Ovary (tissue), 9 donors: ENCODE data around the gene SOX6. TPM values are rescaled to one million over a fixed set of nuclear protein-coding genes. Genes with fewer than 3 reads are reported as not detected.

Source experiments
- DNase-seq, 5 donors: peaks; one replicate each; pipeline ENCODE4 v3.0.0-alpha.2; 2019 to 2020
- H3K27ac ChIP-seq, 2 donors: fragments of 200-600 bp; one replicate each; pipeline versions ENCODE4 v1.5.1 to v1.8.0; 2019 to 2022
- H3K27me3 ChIP-seq: fragments of 200-600 bp; one replicate; pipeline ENCODE4 v1.8.0; 2022
- H3K36me3 ChIP-seq: fragments of 200-600 bp; sonication (generic); one replicate; pipeline ENCODE4 v1.5.1; 2019
- H3K4me1 ChIP-seq: one replicate; pipeline ENCODE4 v1.8.1; 2013; ENCODE audit warnings: mild to moderate bottlenecking, moderate library complexity; ENCODE audit not compliant: insufficient read depth
- H3K4me3 ChIP-seq: fragments of 200-600 bp; sonication (generic); one replicate; pipeline ENCODE4 v1.5.1; 2017
- H3K9me3 ChIP-seq, 2 donors: fragments of 200-600 bp in 1 of 2; sonication (generic) in 1 of 2; one replicate each; pipeline versions ENCODE4 v1.5.1 to v1.8.1; 2013 to 2019; ENCODE audit warnings: mild to moderate bottlenecking in 1 of 2, moderate library complexity in 1 of 2
- EP300 ChIP-seq: sonication (generic); formaldehyde crosslinking; IDR thresholded peaks from one replicate; pipeline ENCODE4 v1.6.1; 2017; ENCODE audit warnings: antibody characterized with exemption
- POLR2A ChIP-seq: fragments of 450-650 bp; IDR thresholded peaks from one replicate; pipeline ENCODE4 v1.6.1; 2017; ENCODE audit warnings: antibody characterized with exemption, mild to moderate bottlenecking, moderate library complexity
- WGBS, 3 donors: extraction: QIAGEN DNeasy Blood & Tissue Kit in 1 of 3; methylation state at CpG; one replicate each; pipeline versions ENCODE4 v1.1.5 to v1.1.7; 2013 to 2017; 5-methylcytosine and 5-hydroxymethylcytosine counted together
- intact Hi-C, 4 donors: fragments of 100-400 bp; cut with DNase I; formaldehyde crosslinking; loops; one replicate each; pipeline versions ENCODE4 v1.11.0 to v1.15.1; 2022 to 2023
- polyA plus RNA-seq, 2 donors: library from polyadenylated mRNA; stranded (reverse); fragments of 200-250 nt in 1 of 2; fragments of 350-450 nt in 1 of 2; fragmentation: Illumina TruSeq in 1 of 2; extraction: RNeasy Lipid Tissue Mini Kit (QIAGEN cat#74804) in 1 of 2; gene quantifications; one replicate each; pipeline ENCODE4 v1.2.3, GENCODE V29; 2013 to 2014
- total RNA-seq, 7 donors: library from RNA; depleted of rRNA in 2 of 7; stranded (reverse); fragments of >200 nt in 2 of 7; fragmentation: NEBNext Ultra II Directional in 3 of 7; extraction: Animal tissue kit (Norgen Biotek cat#: 25700) in 3 of 7; gene quantifications; one replicate each; pipeline versions ENCODE4 v1.1.0 to v1.2.4, GENCODE V29; 2016 to 2023
- TF ChIP-seq, protein P1 (sequence below), 3 donors: fragments of 450-650 bp in 2 of 3; fragments of 200-600 bp in 1 of 3; IDR thresholded peaks; one replicate each; pipeline versions ENCODE4 v1.5.1 to v1.8.0; 2016 to 2022; ENCODE audit warnings: antibody characterized with exemption in 3 of 3, mild to moderate bottlenecking in 1 of 3
- donor health status: DM: no; HTN: no; CAD: no; lungs with moderate emphysema.
- donor health status: DM: no; HTN: no; CAD: no.
- donor health status: Bipolar disorder and iron deficiency.
- donor health status: DM: yes; HTN: yes; CAD: no.
- donor health status: DM: no; HTN: no; CAD: no.
- donor health status: DM: yes; HTN: yes; CAD: no.

Gene SOX6
- total and polyA plus RNA-seq, 9 donors: 0.61 to 29.4 (median 4.7) TPM

DNA sequence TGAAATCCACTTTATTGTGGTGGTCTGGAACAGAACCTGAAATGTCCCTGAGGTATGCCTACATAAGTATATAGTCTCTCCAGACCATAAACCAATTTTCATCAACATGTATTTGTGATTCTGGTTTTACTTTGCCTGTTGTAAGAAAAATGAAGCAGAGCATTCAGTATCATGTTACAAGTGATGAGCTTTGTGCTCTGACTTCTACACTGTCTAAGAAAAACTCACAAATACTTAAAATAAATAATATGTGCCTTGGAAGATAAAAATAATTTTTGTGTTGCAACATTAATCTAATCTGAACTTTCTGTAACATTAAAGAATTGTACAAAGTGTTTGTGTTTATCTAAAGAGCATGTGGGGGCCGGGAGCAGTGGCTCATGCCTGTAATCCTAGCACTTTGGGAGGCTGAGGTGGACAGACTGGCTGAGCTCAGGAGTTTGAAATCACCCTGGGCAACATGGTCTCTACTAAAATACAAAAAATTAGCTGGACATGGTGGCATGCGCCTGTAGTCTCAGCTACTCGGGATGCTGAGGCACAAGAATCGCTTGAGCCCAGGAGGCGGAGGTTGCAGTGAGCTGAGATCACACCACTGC is 219.5 kb downstream of the SOX6 start:
- Histone ChIP-seq H3K9me3 (no peaks in the 10 kb centered on the region), H3K27ac (no peak overlapping the region), H3K4me3 (no peak overlapping the region), H3K27me3 (no peaks in the 10 kb centered on the region), H3K36me3 (no peaks in the 10 kb centered on the region), H3K4me1 (no peaks in the 10 kb centered on the region)
- 65 to 90% (median 83%) methylated on average over 5 of the region's 5 CpGs for WGBS, 3 donors
- DNase-seq: no peak
- TF ChIP-seq EP300 (no peak), POLR2A (no peak)
- TF ChIP-seq, protein P1, sequence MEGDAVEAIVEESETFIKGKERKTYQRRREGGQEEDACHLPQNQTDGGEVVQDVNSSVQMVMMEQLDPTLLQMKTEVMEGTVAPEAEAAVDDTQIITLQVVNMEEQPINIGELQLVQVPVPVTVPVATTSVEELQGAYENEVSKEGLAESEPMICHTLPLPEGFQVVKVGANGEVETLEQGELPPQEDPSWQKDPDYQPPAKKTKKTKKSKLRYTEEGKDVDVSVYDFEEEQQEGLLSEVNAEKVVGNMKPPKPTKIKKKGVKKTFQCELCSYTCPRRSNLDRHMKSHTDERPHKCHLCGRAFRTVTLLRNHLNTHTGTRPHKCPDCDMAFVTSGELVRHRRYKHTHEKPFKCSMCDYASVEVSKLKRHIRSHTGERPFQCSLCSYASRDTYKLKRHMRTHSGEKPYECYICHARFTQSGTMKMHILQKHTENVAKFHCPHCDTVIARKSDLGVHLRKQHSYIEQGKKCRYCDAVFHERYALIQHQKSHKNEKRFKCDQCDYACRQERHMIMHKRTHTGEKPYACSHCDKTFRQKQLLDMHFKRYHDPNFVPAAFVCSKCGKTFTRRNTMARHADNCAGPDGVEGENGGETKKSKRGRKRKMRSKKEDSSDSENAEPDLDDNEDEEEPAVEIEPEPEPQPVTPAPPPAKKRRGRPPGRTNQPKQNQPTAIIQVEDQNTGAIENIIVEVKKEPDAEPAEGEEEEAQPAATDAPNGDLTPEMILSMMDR (IDR thresholded peaks at IDR 0.05): no peak
- intact Hi-C loops: no loop called here

DNA sequence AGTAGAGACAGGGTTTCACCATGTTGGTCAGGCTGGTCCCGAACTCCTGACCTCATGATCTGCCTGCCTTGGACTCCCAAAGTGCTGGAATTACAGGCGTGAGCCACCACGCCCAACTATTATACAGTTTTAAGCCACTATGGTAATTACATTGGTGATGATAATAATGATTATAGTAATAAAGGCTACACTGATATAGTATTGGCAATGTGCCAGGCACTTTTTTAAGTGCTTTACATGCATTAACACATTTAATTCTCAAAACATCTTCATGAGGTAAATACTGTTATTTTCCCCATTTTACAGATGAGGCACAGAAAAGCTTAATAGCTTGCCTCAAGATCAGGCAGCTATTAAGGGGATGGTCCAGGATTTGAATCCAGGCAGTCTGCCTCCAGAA is 222.5 kb downstream of the SOX6 start:
- no peak overlapping the region for H3K4me3 ChIP-seq
- no peak for TF ChIP-seq POLR2A
- intact Hi-C loops: no loop called here
- no peaks in the 10 kb centered on the region for H3K9me3 ChIP-seq
- H3K4me1 ChIP-seq: no peaks in the 10 kb centered on the region
- no peaks in the 10 kb centered on the region for H3K36me3 ChIP-seq
- no peak overlapping the region for H3K27ac ChIP-seq
- WGBS, 3 donors: 93 to 99% (median 97%) methylated on average over 3 of the region's 3 CpGs
- no peak for DNase-seq
- H3K27me3 ChIP-seq: no peaks in the 10 kb centered on the region

DNA sequence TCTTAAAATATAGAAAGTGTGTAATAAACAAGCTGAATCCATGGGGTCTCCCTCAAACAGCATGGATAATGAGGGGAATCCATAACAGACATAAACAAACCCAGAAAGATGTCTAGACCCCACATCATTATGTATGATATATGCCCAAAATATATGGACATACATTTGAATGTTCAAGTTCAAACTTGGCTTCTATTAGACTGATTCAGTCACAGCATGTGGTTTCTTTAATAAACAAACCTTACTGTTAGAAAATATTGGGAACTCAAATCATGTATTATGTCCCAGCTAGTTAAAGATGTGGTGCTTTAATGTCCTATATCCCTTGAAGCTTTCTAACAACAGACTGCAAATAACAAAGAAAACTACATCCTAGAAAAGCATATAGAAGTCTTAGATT is 228.6 kb downstream of the SOX6 start:
- intact Hi-C loops: no loop called here
- Histone ChIP-seq H3K4me3 (no peak overlapping the region), H3K9me3 (no peaks in the 10 kb centered on the region), H3K27ac (no peak overlapping the region), H3K27me3 (no peaks in the 10 kb centered on the region), H3K36me3 (no peaks in the 10 kb centered on the region), H3K4me1 (no peaks in the 10 kb centered on the region)
- TF ChIP-seq POLR2A: no peak
- no peak for TF ChIP-seq EP300
- TF ChIP-seq, protein P1 (IDR thresholded peaks at IDR 0.05): no peak
- no peak for DNase-seq

DNA sequence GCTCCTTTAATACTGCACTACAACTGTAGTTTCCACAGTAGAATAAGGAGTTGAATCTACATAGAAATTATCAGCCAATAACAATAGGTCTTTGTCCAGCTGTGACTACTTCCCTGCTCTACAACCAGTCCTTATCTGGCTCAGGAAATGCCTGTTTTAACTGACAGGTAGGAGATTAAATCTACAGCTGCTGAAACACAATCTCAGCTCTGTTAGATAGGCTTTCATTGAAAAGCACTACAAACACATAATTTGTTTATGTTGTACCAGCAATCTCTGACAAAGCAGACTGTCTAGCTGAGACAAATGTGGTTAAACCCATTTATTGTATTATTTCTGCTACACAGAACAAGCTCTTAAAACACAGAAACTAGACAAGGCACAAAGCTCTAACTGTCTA is 230.0 kb downstream of the SOX6 start:
- H3K36me3 ChIP-seq: no peaks in the 10 kb centered on the region
- H3K4me3 ChIP-seq: no peak overlapping the region
- H3K4me1 ChIP-seq: no peaks in the 10 kb centered on the region
- TF ChIP-seq POLR2A (no peak), EP300 (no peak)
- TF ChIP-seq, protein P1 (IDR thresholded peaks at IDR 0.05): no peak
- H3K27ac ChIP-seq: no peak overlapping the region
- DNase-seq: no peak
- intact Hi-C loops: no loop called here
- no peaks in the 10 kb centered on the region for H3K27me3 ChIP-seq
- H3K9me3 ChIP-seq: no peaks in the 10 kb centered on the region

DNA sequence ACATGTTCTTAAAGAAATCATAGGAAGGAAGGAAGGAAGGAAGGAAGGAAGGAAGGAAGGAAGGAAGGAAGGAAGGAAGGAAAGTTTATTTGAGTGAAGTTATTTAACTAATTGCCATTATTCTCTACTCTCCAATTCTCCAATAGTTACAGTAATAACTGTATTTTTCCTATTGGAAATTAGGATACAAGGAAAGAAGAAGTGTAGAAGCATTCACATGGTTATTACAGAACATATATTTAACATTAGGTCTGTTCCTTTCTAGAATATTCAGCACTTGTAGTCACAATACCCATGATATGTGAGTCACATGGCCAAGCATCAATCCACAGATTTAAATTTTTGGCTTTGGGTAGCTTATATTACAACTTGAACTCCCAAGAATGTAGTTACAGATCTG is 230.6 kb downstream of the SOX6 start:
- H3K9me3 ChIP-seq: no peaks in the 10 kb centered on the region
- no peak overlapping the region for H3K27ac ChIP-seq
- no peaks in the 10 kb centered on the region for H3K4me1 ChIP-seq
- no peaks in the 10 kb centered on the region for H3K36me3 ChIP-seq
- intact Hi-C loops: no loop called here
- H3K4me3 ChIP-seq: no peak overlapping the region
- no peak for DNase-seq
- H3K27me3 ChIP-seq: no peaks in the 10 kb centered on the region
- no peak for TF ChIP-seq POLR2A
- TF ChIP-seq, protein P1 (IDR thresholded peaks at IDR 0.05): no peak
- TF ChIP-seq EP300: no peak
